ENCODE results near the gene MUC2. TPM values are rescaled to one million over a fixed set of nuclear protein-coding genes. Genes with fewer than 3 reads are reported as not detected.

MUC2 gene
- total RNA-seq, 2 experiments from 2014 or later, result not detected

DNA sequence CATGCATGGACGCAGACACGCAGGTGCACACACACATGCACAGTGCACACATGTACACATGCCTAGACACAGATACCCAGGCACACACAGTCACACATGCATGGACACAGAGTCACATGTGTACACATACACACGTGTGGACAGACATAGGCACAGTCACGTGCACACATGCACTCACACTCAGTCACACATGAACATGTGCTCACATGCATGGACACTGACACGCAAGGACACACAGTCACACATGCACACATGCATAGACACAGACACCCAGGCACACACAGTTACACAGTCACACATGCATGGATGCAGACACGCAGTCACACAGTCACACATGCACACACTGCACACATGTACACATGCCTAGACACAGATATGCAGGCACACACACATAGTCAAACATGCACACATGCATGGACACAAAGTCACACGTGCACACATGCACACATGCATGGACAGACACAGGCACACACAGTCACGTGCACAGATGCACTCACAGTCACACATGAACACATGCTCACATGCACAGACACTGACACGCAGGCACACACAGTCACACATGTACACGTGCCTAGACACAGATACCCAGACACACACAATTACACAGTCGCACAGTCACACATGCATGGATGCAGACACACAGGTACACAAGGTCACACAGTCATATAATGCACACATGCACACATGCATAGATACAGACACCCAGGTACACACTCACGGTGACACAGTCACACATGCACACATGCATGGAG lies 16.8 kb downstream of the MUC2 start:
- H3K27ac ChIP-seq (ENCODE audit: low read depth, low read length, poor library complexity, severe bottlenecking), result no peak overlapping the region
- H3K79me2 ChIP-seq (ENCODE audit: insufficient read depth, low read depth, low read length), result no peaks in the 10 kb centered on the region
- H3K9me2 ChIP-seq (ENCODE audit: insufficient read depth, low read length), result no peaks in the 10 kb centered on the region
- H3K36me3 ChIP-seq (ENCODE audit: insufficient read depth, low read length), result no peaks in the 10 kb centered on the region
- 0 out of 2 replicates have a peak, but pooled peaks cover 6% of the 10 kb centered on the region for H3K9me3 ChIP-seq (ENCODE audit: low read length)
- intact Hi-C loops (cut with micrococcal nuclease; ENCODE audit: unreplicated experiment), result no loop called here
- H3K4me1 ChIP-seq (ENCODE audit: insufficient read depth, low read length, poor library complexity, severe bottlenecking), result no peaks in the 10 kb centered on the region
- no peaks in the 10 kb centered on the region for H4K20me1 ChIP-seq (ENCODE audit: insufficient read depth, low read length)
- H3K4me2 ChIP-seq (ENCODE audit: low read length), result no peak overlapping the region
- DNase-seq (ENCODE audit: low spot score), result no peak
- ChIA-PET POLR2A (no interaction called here), CTCF (ENCODE audit: unreplicated experiment) (no interaction called here)
- BruUV-seq (replicated peaks), result no TSS peak
- no peak for TF ChIP-seq CTCF (conservative IDR thresholded peaks at IDR 0.05; ENCODE audit: low read length)
- TF ChIP-seq EZH2phosphoT487 (IDR thresholded peaks at IDR 0.05; ENCODE audit: borderline replicate concordance, low read depth, low read length), result no peak
- no peak overlapping the region for H2AFZ ChIP-seq (ENCODE audit: low read length)
- H3K4me3 ChIP-seq (ENCODE audit: low read depth, low read length, poor library complexity, severe bottlenecking), result no peak overlapping the region

DNA sequence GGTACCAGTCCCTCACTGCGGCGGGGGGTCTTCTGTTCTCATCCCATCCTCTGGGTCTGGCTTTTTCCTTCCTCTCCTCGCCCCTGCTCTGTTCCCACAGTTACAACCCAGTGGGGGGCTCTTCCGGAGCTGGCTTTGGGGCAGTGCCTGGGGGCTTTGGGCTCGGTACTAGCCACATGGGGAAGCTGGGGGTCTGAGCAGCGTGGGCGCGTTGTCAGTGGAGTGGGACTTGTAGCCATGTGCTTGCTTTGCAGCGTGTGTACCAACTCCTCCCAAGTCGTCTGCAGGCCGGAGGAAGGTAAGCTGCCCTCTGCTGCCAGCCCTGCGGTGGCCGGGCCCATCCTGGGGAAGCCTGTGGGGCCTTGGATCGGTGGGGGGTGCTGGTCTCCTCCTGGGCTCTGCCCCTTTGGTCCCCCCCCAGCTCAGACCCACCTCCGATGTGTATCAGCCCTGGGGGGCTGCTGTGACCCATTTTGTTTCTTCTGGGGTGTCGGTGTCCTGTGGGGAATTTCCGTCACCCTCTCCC lies 17.5 kb downstream of the MUC2 start:
- Histone ChIP-seq H3K79me2 (ENCODE audit: insufficient read depth, low read depth, low read length) (no peaks in the 10 kb centered on the region), H3K9me2 (ENCODE audit: insufficient read depth, low read length) (no peaks in the 10 kb centered on the region), H3K27ac (ENCODE audit: low read depth, low read length, poor library complexity, severe bottlenecking) (no peak overlapping the region), H3K9me3 (ENCODE audit: low read length) (0 out of 2 replicates have a peak, but pooled peaks cover 6% of the 10 kb centered on the region), H3K4me2 (ENCODE audit: low read length) (no peak overlapping the region), H3K4me1 (ENCODE audit: insufficient read depth, low read length, poor library complexity, severe bottlenecking) (no peaks in the 10 kb centered on the region), H2AFZ (ENCODE audit: low read length) (no peak overlapping the region), H3K36me3 (ENCODE audit: insufficient read depth, low read length) (no peaks in the 10 kb centered on the region), H4K20me1 (ENCODE audit: insufficient read depth, low read length) (no peaks in the 10 kb centered on the region), H3K4me3 (ENCODE audit: low read depth, low read length, poor library complexity, severe bottlenecking) (no peak overlapping the region)
- DNase-seq (ENCODE audit: low spot score), result no peak
- TF ChIP-seq EZH2phosphoT487 (IDR thresholded peaks at IDR 0.05; ENCODE audit: borderline replicate concordance, low read depth, low read length) (no peak), CTCF (conservative IDR thresholded peaks at IDR 0.05; ENCODE audit: low read length) (no peak)
- intact Hi-C loops (cut with micrococcal nuclease; ENCODE audit: unreplicated experiment), result no loop called here
- ChIA-PET POLR2A (no interaction called here), CTCF (ENCODE audit: unreplicated experiment) (no interaction called here)
- no TSS peak for BruUV-seq (replicated peaks)

- Histone ChIP-seq H3K4me1 (ENCODE audit: insufficient read depth, low read length, poor library complexity, severe bottlenecking) (no peaks in the 10 kb centered on the region), H3K36me3 (ENCODE audit: insufficient read depth, low read length) (no peaks in the 10 kb centered on the region), H3K27ac (ENCODE audit: low read depth, low read length, poor library complexity, severe bottlenecking) (no peak overlapping the region), H2AFZ (ENCODE audit: low read length) (no peak overlapping the region), H4K20me1 (ENCODE audit: insufficient read depth, low read length) (no peaks in the 10 kb centered on the region), H3K9me3 (ENCODE audit: low read length) (0 out of 2 replicates have a peak, but pooled peaks cover 6% of the 10 kb centered on the region), H3K79me2 (ENCODE audit: insufficient read depth, low read depth, low read length) (no peaks in the 10 kb centered on the region), H3K4me2 (ENCODE audit: low read length) (no peak overlapping the region), H3K4me3 (ENCODE audit: low read depth, low read length, poor library complexity, severe bottlenecking) (no peak overlapping the region), H3K9me2 (ENCODE audit: insufficient read depth, low read length) (no peaks in the 10 kb centered on the region)
- intact Hi-C loops (cut with micrococcal nuclease; ENCODE audit: unreplicated experiment), result no loop called here
- DNase-seq (ENCODE audit: low spot score), result no peak
- CTCF ChIA-PET (ENCODE audit: unreplicated experiment), result no interaction called here
- TF ChIP-seq CTCF (conservative IDR thresholded peaks at IDR 0.05; ENCODE audit: low read length), result no peak
- TF ChIP-seq EZH2phosphoT487 (IDR thresholded peaks at IDR 0.05; ENCODE audit: borderline replicate concordance, low read depth, low read length), result no peak
- POLR2A ChIA-PET, result no interaction called here
- BruUV-seq (replicated peaks), result no TSS peak
These were observed 18.2 kb downstream of the MUC2 start for GRCh38 chr11:1092919-1093318.
